ENCODE measurements around the gene ACTL8. TPM values are rescaled to one million over a fixed set of nuclear protein-coding genes. Genes with fewer than 3 reads are reported as not detected.

The ACTL8 gene
- total RNA-seq, 1 experiment from 2014 or later: not detected

GRCh38 chr1:17808816-17809215 is 53.7 kb downstream of the ACTL8 start:
- Histone ChIP-seq H3K4me3 (ENCODE audit: low read depth in 2 of 2, low read length in 2 of 2) (no peak overlapping the region), H3K9me3 (ENCODE audit: control insufficient read depth, insufficient read depth, low read depth, low read length) (no peaks in the 10 kb centered on the region), H3K27ac (ENCODE audit: low read length) (no peak overlapping the region), H3K27me3 (ENCODE audit: control insufficient read depth, insufficient read depth, low read length) (peaks cover 5% of the 10 kb centered on the region), H3K4me1 (ENCODE audit: control insufficient read depth, insufficient read depth, low read length) (no peaks in the 10 kb centered on the region), H3K36me3 (ENCODE audit: control insufficient read depth, insufficient read depth, low read length) (no peaks in the 10 kb centered on the region)
- no peak for ATAC-seq
- intact Hi-C loops (cut with micrococcal nuclease; ENCODE audit: unreplicated experiment): no loop called here
- in situ Hi-C loops (cut with HindIII; ENCODE audit: low pct_unique_long_range_greater_than_20kb, low sequenced_read_pairs): no loop called here
- POLR2A ChIA-PET: no interaction called here
- no peak for TF ChIP-seq REST (IDR thresholded peaks at IDR 0.05; ENCODE audit: insufficient read depth in 1 of 2, low read depth in 2 of 2, low read length in 1 of 2)
- CTCF ChIA-PET: no interaction called here
- no TSS peak for BruUV-seq (replicated peaks)
- no peak for DNase-seq (ENCODE audit: low read depth, low spot score)

DNA sequence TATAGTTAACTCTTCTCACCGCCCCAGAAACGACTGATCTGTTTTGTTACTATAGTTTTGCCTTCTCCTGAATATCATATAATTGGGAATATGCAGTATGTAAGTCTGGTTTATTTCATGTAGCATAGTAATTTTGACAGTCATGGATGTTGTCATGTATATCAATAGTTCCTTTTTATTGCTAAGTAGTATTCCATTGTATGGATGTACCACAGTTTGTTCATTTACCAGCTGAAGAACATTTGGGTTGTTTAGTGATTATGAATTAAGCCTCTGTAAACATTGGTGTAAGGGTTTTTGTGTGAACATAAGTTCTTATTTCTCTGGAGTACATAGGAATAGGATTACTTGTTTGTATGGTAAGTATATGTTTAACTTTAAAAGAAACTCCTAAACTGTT is 55.5 kb downstream of the ACTL8 start:
- no peaks in the 10 kb centered on the region for H3K9me3 ChIP-seq (ENCODE audit: control insufficient read depth, insufficient read depth, low read depth, low read length)
- H3K4me3 ChIP-seq (ENCODE audit: low read depth in 2 of 2, low read length in 2 of 2): no peak overlapping the region
- ChIA-PET POLR2A (no interaction called here), CTCF (no interaction called here)
- in situ Hi-C loops (cut with HindIII; ENCODE audit: low pct_unique_long_range_greater_than_20kb, low sequenced_read_pairs) (no loop called here), intact Hi-C loops (cut with micrococcal nuclease; ENCODE audit: unreplicated experiment) (no loop called here)
- TF ChIP-seq, protein P1, sequence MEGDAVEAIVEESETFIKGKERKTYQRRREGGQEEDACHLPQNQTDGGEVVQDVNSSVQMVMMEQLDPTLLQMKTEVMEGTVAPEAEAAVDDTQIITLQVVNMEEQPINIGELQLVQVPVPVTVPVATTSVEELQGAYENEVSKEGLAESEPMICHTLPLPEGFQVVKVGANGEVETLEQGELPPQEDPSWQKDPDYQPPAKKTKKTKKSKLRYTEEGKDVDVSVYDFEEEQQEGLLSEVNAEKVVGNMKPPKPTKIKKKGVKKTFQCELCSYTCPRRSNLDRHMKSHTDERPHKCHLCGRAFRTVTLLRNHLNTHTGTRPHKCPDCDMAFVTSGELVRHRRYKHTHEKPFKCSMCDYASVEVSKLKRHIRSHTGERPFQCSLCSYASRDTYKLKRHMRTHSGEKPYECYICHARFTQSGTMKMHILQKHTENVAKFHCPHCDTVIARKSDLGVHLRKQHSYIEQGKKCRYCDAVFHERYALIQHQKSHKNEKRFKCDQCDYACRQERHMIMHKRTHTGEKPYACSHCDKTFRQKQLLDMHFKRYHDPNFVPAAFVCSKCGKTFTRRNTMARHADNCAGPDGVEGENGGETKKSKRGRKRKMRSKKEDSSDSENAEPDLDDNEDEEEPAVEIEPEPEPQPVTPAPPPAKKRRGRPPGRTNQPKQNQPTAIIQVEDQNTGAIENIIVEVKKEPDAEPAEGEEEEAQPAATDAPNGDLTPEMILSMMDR (IDR thresholded peaks at IDR 0.05): no peak
- no peak for TF ChIP-seq SIN3A (IDR thresholded peaks at IDR 0.05; ENCODE audit: borderline replicate concordance, insufficient read depth, low read depth, low read length)
- TF ChIP-seq POLR2AphosphoS5 (IDR thresholded peaks at IDR 0.05; ENCODE audit: low read depth, low read length): no peak
- no peak for DNase-seq (ENCODE audit: low read depth, low spot score)
- no peaks in the 10 kb centered on the region for H3K36me3 ChIP-seq (ENCODE audit: control insufficient read depth, insufficient read depth, low read length)
- no peak for ATAC-seq
- H3K27ac ChIP-seq (ENCODE audit: low read length): no peak overlapping the region
- peaks cover 7% of the 10 kb centered on the region for H3K27me3 ChIP-seq (ENCODE audit: control insufficient read depth, insufficient read depth, low read length)
- no peaks in the 10 kb centered on the region for H3K4me1 ChIP-seq (ENCODE audit: control insufficient read depth, insufficient read depth, low read length)
- BruUV-seq (replicated peaks): no TSS peak

GRCh38 chr1:17816511-17816910 is 61.4 kb downstream of the ACTL8 start:
- Histone ChIP-seq H3K27ac (ENCODE audit: low read length) (no peak overlapping the region), H3K9me3 (ENCODE audit: control insufficient read depth, insufficient read depth, low read depth, low read length) (no peaks in the 10 kb centered on the region), H3K4me3 (ENCODE audit: low read depth in 2 of 2, low read length in 2 of 2) (no peak overlapping the region), H3K36me3 (ENCODE audit: control insufficient read depth, insufficient read depth, low read length) (no peaks in the 10 kb centered on the region), H3K27me3 (ENCODE audit: control insufficient read depth, insufficient read depth, low read length) (peaks cover 4% of the 10 kb centered on the region), H3K4me1 (ENCODE audit: control insufficient read depth, insufficient read depth, low read length) (no peaks in the 10 kb centered on the region)
- CTCF ChIA-PET: no interaction called here
- BruUV-seq (replicated peaks): no TSS peak
- TF ChIP-seq SIN3A (IDR thresholded peaks at IDR 0.05; ENCODE audit: borderline replicate concordance, insufficient read depth, low read depth, low read length) (no peak), TCF7L2 (IDR thresholded peaks at IDR 0.05; ENCODE audit: low read depth, low read length) (no peak), REST (IDR thresholded peaks at IDR 0.05; ENCODE audit: insufficient read depth in 1 of 2, low read depth in 2 of 2, low read length in 1 of 2) (no peak), POLR2AphosphoS5 (IDR thresholded peaks at IDR 0.05; ENCODE audit: low read depth, low read length) (no peak)
- TF ChIP-seq, protein P1 (IDR thresholded peaks at IDR 0.05): no peak
- ATAC-seq (no peak), DNase-seq (ENCODE audit: low read depth, low spot score) (no peak)
- POLR2A ChIA-PET: no interaction called here
- intact Hi-C loops (cut with micrococcal nuclease; ENCODE audit: unreplicated experiment) (no loop called here), in situ Hi-C loops (cut with HindIII; ENCODE audit: low pct_unique_long_range_greater_than_20kb, low sequenced_read_pairs) (no loop called here)

Measured in Panc1 (cell line).